ENCODE results near the gene CLEC16A. TPM values are rescaled to one million over a fixed set of nuclear protein-coding genes. Genes with fewer than 3 reads are reported as not detected.
"Not testable (repeated sequence)": the region's sequence is repeated elsewhere in the genome, so short reads cannot be mapped to it uniquely, and the experiment has no call there.

The CLEC16A gene
- total RNA-seq, 4 donors from 2014 or later = 29.5 to 58.8 (median 48.4) TPM

DNA sequence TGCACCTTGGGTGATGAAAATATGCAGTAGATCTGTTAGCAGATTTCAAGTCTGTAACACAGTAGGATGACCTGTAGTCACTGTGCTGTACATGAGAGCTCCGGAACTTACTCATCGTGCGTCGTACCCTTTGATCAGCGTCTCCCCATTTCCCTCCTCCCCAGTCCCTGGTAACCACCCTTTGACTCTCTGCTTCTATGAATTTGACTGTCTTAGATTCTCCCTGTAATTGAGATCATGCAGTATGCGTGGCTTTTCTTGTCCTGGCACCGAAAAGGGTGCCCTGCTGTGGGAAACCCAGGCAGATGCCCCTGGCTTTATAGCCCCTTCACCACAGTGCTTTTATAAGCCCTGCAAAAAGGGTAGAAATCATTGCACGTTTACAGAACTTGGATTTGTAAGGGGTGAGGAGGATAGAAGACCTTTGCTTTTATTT is 20.5 kb downstream of the CLEC16A start:
- no peak for DNase-seq
- no peak overlapping the region for H3K4me3 ChIP-seq (replicated peaks in 1 of 3)
- 89 to 94% methylated on average over 8 of the region's 8 CpGs for WGBS, 2 donors
- no peaks in the 10 kb centered on the region for H3K9me3 ChIP-seq
- no peaks in the 10 kb centered on the region for H3K27me3 ChIP-seq
- intact Hi-C loops (cut with DNase I) = loop anchor here (5.0 kb wide), 2 partner anchors 392 to 437 kb away; no protein-coding TSS in a partner anchor
- H3K36me3 ChIP-seq = peaks cover 11 to 14% of the 10 kb centered on the region in 2 donors
- no peaks in the 10 kb centered on the region for H3K4me1 ChIP-seq
- no peak overlapping the region for H3K27ac ChIP-seq
- no peak for TF ChIP-seq POLR2A (IDR thresholded peaks at IDR 0.05)
- TF ChIP-seq, protein P1, sequence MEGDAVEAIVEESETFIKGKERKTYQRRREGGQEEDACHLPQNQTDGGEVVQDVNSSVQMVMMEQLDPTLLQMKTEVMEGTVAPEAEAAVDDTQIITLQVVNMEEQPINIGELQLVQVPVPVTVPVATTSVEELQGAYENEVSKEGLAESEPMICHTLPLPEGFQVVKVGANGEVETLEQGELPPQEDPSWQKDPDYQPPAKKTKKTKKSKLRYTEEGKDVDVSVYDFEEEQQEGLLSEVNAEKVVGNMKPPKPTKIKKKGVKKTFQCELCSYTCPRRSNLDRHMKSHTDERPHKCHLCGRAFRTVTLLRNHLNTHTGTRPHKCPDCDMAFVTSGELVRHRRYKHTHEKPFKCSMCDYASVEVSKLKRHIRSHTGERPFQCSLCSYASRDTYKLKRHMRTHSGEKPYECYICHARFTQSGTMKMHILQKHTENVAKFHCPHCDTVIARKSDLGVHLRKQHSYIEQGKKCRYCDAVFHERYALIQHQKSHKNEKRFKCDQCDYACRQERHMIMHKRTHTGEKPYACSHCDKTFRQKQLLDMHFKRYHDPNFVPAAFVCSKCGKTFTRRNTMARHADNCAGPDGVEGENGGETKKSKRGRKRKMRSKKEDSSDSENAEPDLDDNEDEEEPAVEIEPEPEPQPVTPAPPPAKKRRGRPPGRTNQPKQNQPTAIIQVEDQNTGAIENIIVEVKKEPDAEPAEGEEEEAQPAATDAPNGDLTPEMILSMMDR (IDR thresholded peaks at IDR 0.05) = no peak

DNA sequence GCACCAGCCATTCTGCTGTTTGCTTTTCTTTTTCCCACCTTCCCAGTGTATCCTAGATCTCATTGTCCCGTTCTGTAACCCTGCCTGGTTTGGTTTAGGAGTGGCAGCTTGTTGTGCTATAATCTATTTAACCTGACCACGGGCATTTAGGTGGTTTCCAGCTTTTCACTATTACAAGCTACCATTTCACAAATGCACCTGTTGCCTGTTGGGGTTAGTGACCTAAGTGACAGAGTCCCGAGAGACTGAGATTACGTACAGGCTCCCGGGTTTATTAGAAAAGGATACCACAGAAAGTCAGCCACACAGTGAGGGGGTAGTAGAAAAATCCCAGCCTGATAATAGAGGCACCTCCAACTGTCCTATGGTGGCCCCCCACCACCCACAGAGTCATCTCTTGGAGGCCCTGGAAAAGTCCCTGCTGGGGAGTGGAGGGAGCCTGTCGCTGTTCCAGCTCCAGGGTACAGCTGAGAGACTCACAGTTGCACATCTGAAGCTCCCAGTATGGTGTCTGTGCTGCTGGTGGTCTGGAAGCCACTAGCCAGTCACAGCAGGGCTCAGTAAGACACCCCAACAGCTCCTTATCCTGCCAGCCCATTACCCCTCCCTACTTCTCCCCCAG is 21.2 kb downstream of the CLEC16A start:
- intact Hi-C loops (cut with DNase I) = loop anchor here (5.0 kb wide), 1 partner anchor 392 kb away; no protein-coding TSS in a partner anchor

DNA sequence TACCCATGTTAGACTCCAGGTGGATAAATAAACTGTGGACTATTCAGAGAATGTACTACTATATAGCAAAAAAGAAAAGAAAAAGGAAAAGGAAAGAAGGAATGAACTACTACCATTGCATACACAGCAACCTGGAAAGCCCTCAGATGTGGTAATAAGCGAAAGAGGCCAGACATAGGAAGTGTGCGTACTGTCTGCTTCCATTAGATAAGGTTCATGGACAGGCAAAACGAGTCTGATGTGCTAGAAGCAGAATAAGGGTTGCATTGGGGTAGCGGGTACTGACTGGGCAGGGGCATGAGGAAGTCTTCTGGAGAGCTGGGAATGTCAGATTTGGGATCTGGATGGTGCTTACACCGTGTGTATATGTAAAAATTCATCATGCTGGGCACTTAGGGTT is 21.8 kb downstream of the CLEC16A start:
- Histone ChIP-seq H3K4me1 (no peaks in the 10 kb centered on the region), H3K27me3 (no peaks in the 10 kb centered on the region), H3K9me3 (no peaks in the 10 kb centered on the region), H3K36me3 (peaks cover 11 to 14% of the 10 kb centered on the region in 2 donors), H3K4me3 (replicated peaks in 1 of 3) (no peak overlapping the region), H3K27ac (no peak overlapping the region)
- WGBS, 2 donors = 91 to 93% methylated on average over 5 of the region's 5 CpGs
- DNase-seq = no peak
- intact Hi-C loops (cut with DNase I) = loop anchor here (5.0 kb wide), 1 partner anchor 391 kb away; no protein-coding TSS in a partner anchor
- TF ChIP-seq, protein P1 (IDR thresholded peaks at IDR 0.05) = no peak
- no peak for TF ChIP-seq POLR2A (IDR thresholded peaks at IDR 0.05)

More for the DNA sequence above, 21.2 kb downstream of the CLEC16A start:
- WGBS, 2 donors = 79 to 93% methylated on average over 6 of the region's 6 CpGs
- no peak for DNase-seq
- H3K4me1 ChIP-seq = no peaks in the 10 kb centered on the region
- peaks cover 11 to 14% of the 10 kb centered on the region in 2 donors for H3K36me3 ChIP-seq
- no peak overlapping the region for H3K27ac ChIP-seq
- no peaks in the 10 kb centered on the region for H3K9me3 ChIP-seq
- no peak overlapping the region for H3K4me3 ChIP-seq (replicated peaks in 1 of 3)
- TF ChIP-seq, protein P1 (IDR thresholded peaks at IDR 0.05) = no peak
- no peak for TF ChIP-seq POLR2A (IDR thresholded peaks at IDR 0.05)
- H3K27me3 ChIP-seq = no peaks in the 10 kb centered on the region

DNA sequence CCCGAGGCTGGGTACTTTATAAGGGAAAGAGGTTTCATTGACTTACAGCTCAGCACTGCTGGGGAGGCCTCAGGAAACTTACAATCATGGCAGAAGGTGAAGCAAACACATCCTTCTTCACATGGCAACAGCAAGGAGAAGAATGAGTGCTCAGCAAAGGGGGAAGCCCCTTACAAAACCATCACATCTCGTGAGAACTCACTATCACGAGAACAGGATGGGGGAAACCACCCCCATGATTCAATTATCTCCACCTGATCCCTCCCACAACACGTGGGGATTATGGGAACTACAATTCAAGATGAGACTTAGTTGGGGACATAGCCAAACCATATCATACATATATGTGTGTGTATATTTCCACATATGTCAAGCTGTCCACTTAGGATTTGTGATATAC is 22.2 kb downstream of the CLEC16A start:
- peaks cover 11 to 14% of the 10 kb centered on the region in 2 donors for H3K36me3 ChIP-seq
- WGBS, 2 donors = 75% methylated on average over 4 of the region's 4 CpGs
- H3K27ac ChIP-seq = not testable (repeated sequence)

DNA sequence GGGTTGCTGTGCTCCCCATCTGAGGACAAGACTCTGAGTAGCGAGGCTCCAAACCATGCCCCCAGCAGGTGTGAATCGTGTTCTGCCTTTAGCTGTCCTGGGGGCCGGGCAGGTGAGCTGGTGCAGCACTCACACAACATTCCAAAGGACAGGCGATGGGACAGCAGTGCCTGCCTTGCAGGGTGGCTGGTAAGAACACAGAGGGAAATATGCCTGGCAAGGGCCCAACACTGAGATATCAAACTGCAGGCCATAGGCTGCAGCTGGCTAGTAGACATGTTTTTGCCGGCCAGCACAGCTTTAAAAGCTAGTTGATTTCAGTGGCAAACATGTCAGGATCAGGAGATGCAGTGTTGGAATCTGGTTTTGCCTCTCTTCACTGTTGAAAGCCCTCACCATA is 23.6 kb downstream of the CLEC16A start:
- Histone ChIP-seq H3K36me3 (peaks cover 3 to 7% of the 10 kb centered on the region in 2 donors), H3K9me3 (no peaks in the 10 kb centered on the region), H3K4me1 (peaks cover 0 to 6% of the 10 kb centered on the region in 2 donors), H3K4me3 (replicated peaks in 1 of 3) (no peak overlapping the region), H3K27ac (no peak overlapping the region), H3K27me3 (no peaks in the 10 kb centered on the region)
- intact Hi-C loops (cut with DNase I) = loop anchor here (5.0 kb wide), 1 partner anchor 389 kb away; no protein-coding TSS in a partner anchor
- no peak for TF ChIP-seq POLR2A (IDR thresholded peaks at IDR 0.05)
- TF ChIP-seq, protein P1 (IDR thresholded peaks at IDR 0.05) = no peak
- DNase-seq = no peak
- 78 to 85% methylated on average over 2 to 5 of the region's 5 CpGs for WGBS, 2 donors

More for the DNA sequence above, 22.2 kb downstream of the CLEC16A start:
- H3K4me1 ChIP-seq; H3K4me3 ChIP-seq (replicated peaks in 1 of 3); H3K27me3 ChIP-seq; DNase-seq; H3K9me3 ChIP-seq: not testable (repeated sequence)
- intact Hi-C loops (cut with DNase I) = loop anchor here (5.0 kb wide), 1 partner anchor 391 kb away; no protein-coding TSS in a partner anchor

All from thyroid gland (tissue), 4 donors.